Measurements from ENCODE around the gene FITM1. TPM values are rescaled to one million over a fixed set of nuclear protein-coding genes. Genes with fewer than 3 reads are reported as not detected.

FITM1 gene
- 0.10 to 0.13 TPM in 2 of 5 replicates, not detected in the others for total RNA-seq (2022; extraction: Qiagen RNA extraction)

GRCh38 chr14:24130380-24130716 is at the start of gene FITM1:
Gene FITM1 (plus strand): TSS chr14:24130659. CDS start chr14:24131564, 905 bp downstream.

GRCh38 chr14:24093901-24094840 is 36.3 kb upstream of the FITM1 start, which contains the start of gene PCK2:
Gene PCK2 (plus strand): TSS chr14:24094311. CDS start chr14:24094406, 95 bp downstream.

GRCh38 chr14:24114532-24115421 is 15.7 kb upstream of the FITM1 start, which contains the start of the genes DCAF11 and NRL:
Gene DCAF11 (plus strand): TSS chr14:24114777. CDS start chr14:24115595, 818 bp downstream.
Gene NRL (minus strand): TSS chr14:24114949. CDS start chr14:24082848, 32,101 bp downstream.

GRCh38 chr14:24135834-24136683 is 5.6 kb downstream of the FITM1 start, which contains the start of gene PSME1:
Gene PSME1 (plus strand): TSS chr14:24136194. CDS start chr14:24136263, 69 bp downstream.

GRCh38 chr14:24141097-24141880 is 10.8 kb downstream of the FITM1 start, which contains the start of gene EMC9:
Gene EMC9 (minus strand): TSS chr14:24141591. CDS start chr14:24141304, 287 bp downstream.

GRCh38 chr14:24146453-24146977 is 16.1 kb downstream of the FITM1 start, which contains the start of gene PSME2:
Gene PSME2 (minus strand): TSS chr14:24146610. CDS start chr14:24146581, 29 bp downstream.

GRCh38 chr14:24146978-24147760 is 16.7 kb downstream of the FITM1 start, which contains the start of gene RNF31:
Gene RNF31 (plus strand): TSS chr14:24147498. CDS start chr14:24147699, 201 bp downstream.

GRCh38 chr14:24160850-24161804 is 30.7 kb downstream of the FITM1 start, which contains the start of gene IRF9:
Gene IRF9 (plus strand): TSS chr14:24161265. CDS start chr14:24162145, 880 bp downstream.

GRCh38 chr14:24171422-24172260 is 41.2 kb downstream of the FITM1 start, which contains the start of gene REC8:
Gene REC8 (plus strand): TSS chr14:24172080. CDS start chr14:24172553, 473 bp downstream.

Other genes with a start within 250 kb of the FITM1 start
- 45.3 to 49.8 TPM (median 47.9 TPM) in 5 replicates for gene DHRS4, start 176.9 kb upstream of the FITM1 start, total RNA-seq (2022; extraction: Qiagen RNA extraction)
- gene DHRS4L2, start 141.7 kb upstream of the FITM1 start, total RNA-seq (2022; extraction: Qiagen RNA extraction): 23.3 to 33.2 TPM (median 30.8 TPM) in 5 replicates
- 0.48 to 0.59 TPM (median 0.49 TPM) in 5 replicates for gene CARMIL3, start 78.7 kb upstream of the FITM1 start, total RNA-seq (2022; extraction: Qiagen RNA extraction)
- gene CPNE6, start 59.1 kb upstream of the FITM1 start, total RNA-seq (2022; extraction: Qiagen RNA extraction): 0.05 to 0.12 TPM (median 0.06 TPM) in 4 of 5 replicates, not detected in the other
- gene PCK2, start 36.3 kb upstream of the FITM1 start, total RNA-seq (2022; extraction: Qiagen RNA extraction): 17.2 to 22.3 TPM (median 20.2 TPM) in 5 replicates
- gene DCAF11, start 15.9 kb upstream of the FITM1 start, total RNA-seq (2022; extraction: Qiagen RNA extraction): 20.3 to 26.4 TPM (median 20.7 TPM) in 5 replicates
- 0.74 to 1.1 TPM (median 0.98 TPM) in 5 replicates for gene NRL, start 15.7 kb upstream of the FITM1 start, total RNA-seq (2022; extraction: Qiagen RNA extraction)
- 158 to 182 TPM (median 161 TPM) in 5 replicates for gene PSME1, start 5.5 kb downstream of the FITM1 start, total RNA-seq (2022; extraction: Qiagen RNA extraction)
- gene EMC9, start 10.9 kb downstream of the FITM1 start, total RNA-seq (2022; extraction: Qiagen RNA extraction): 46.5 to 62.7 TPM (median 58.0 TPM) in 5 replicates
- gene PSME2, start 16.0 kb downstream of the FITM1 start, total RNA-seq (2022; extraction: Qiagen RNA extraction): 150 to 197 TPM (median 159 TPM) in 5 replicates
- gene RNF31, start 16.8 kb downstream of the FITM1 start, total RNA-seq (2022; extraction: Qiagen RNA extraction): 20.3 to 33.7 TPM (median 32.3 TPM) in 5 replicates
- gene IRF9, start 30.6 kb downstream of the FITM1 start, total RNA-seq (2022; extraction: Qiagen RNA extraction): 15.6 to 20.2 TPM (median 16.5 TPM) in 5 replicates
- 2.7 to 5.3 TPM (median 3.3 TPM) in 5 replicates for gene REC8, start 41.4 kb downstream of the FITM1 start, total RNA-seq (2022; extraction: Qiagen RNA extraction)
- 75.4 to 87.1 TPM (median 80.0 TPM) in 5 replicates for gene IPO4, start 58.2 kb downstream of the FITM1 start, total RNA-seq (2022; extraction: Qiagen RNA extraction)
- gene TM9SF1, start 64.8 kb downstream of the FITM1 start, total RNA-seq (2022; extraction: Qiagen RNA extraction): 60.6 to 69.9 TPM (median 64.6 TPM) in 5 replicates
- gene TSSK4, start 75.0 kb downstream of the FITM1 start, total RNA-seq (2022; extraction: Qiagen RNA extraction): not detected in 5 replicates
- 78.2 to 100.0 TPM (median 79.3 TPM) in 5 replicates for gene CHMP4A, start 82.8 kb downstream of the FITM1 start, total RNA-seq (2022; extraction: Qiagen RNA extraction)
- 28.9 to 33.7 TPM (median 31.1 TPM) in 5 replicates for gene MDP1, start 85.4 kb downstream of the FITM1 start, total RNA-seq (2022; extraction: Qiagen RNA extraction)
- 433 to 471 TPM (median 446 TPM) in 5 replicates for gene NEDD8, start 101.7 kb downstream of the FITM1 start, total RNA-seq (2022; extraction: Qiagen RNA extraction)
- 53.0 to 66.2 TPM (median 54.3 TPM) in 5 replicates for gene GMPR2, start 102.3 kb downstream of the FITM1 start, total RNA-seq (2022; extraction: Qiagen RNA extraction)
- 33.4 to 37.5 TPM (median 36.9 TPM) in 5 replicates for gene TINF2, start 112.0 kb downstream of the FITM1 start, total RNA-seq (2022; extraction: Qiagen RNA extraction)
- 0.93 to 1.8 TPM (median 1.1 TPM) in 5 replicates for gene TGM1, start 132.5 kb downstream of the FITM1 start, total RNA-seq (2022; extraction: Qiagen RNA extraction)
- 15.8 to 17.3 TPM (median 16.6 TPM) in 5 replicates for gene RABGGTA, start 140.9 kb downstream of the FITM1 start, total RNA-seq (2022; extraction: Qiagen RNA extraction)
- 9.9 to 12.1 TPM (median 12.0 TPM) in 5 replicates for gene DHRS1, start 169.1 kb downstream of the FITM1 start, total RNA-seq (2022; extraction: Qiagen RNA extraction)
- 13.4 to 16.4 TPM (median 14.4 TPM) in 5 replicates for gene NOP9, start 169.2 kb downstream of the FITM1 start, total RNA-seq (2022; extraction: Qiagen RNA extraction)
- 0.12 to 0.26 TPM (median 0.23 TPM) in 5 replicates for gene CIDEB, start 177.3 kb downstream of the FITM1 start, total RNA-seq (2022; extraction: Qiagen RNA extraction)
- gene LTB4R2, start 179.5 kb downstream of the FITM1 start, total RNA-seq (2022; extraction: Qiagen RNA extraction): 2.4 to 5.1 TPM (median 4.0 TPM) in 5 replicates
- gene LTB4R, start 180.8 kb downstream of the FITM1 start, total RNA-seq (2022; extraction: Qiagen RNA extraction): 3.1 to 6.1 TPM (median 5.2 TPM) in 5 replicates
- gene ADCY4, start 204.4 kb downstream of the FITM1 start, total RNA-seq (2022; extraction: Qiagen RNA extraction): not detected in 5 replicates
- not detected in 5 replicates for gene RIPK3, start 209.3 kb downstream of the FITM1 start, total RNA-seq (2022; extraction: Qiagen RNA extraction)
- gene NFATC4, start 237.5 kb downstream of the FITM1 start, total RNA-seq (2022; extraction: Qiagen RNA extraction): 0.05 to 0.31 TPM (median 0.07 TPM) in 5 replicates

Measured in A549 treated with AZD2906 at 1 μM for 4 hours (cell line).